Endothelial cell (in vitro differentiated cells): ENCODE measurements around the gene GABRG3. TPM values are rescaled to one million over a fixed set of nuclear protein-coding genes. Genes with fewer than 3 reads are reported as not detected.

Source experiments
- DNase-seq: peaks from one replicate; pipeline ENCODE4 v3.0.0; 2021; ENCODE audit warnings: low spot score
- H3K27ac Mint-ChIP-seq: one replicate; pipeline ENCODE4 v1.8.0; 2021; ENCODE audit warnings: mixed read lengths, inconsistent platforms; ENCODE audit not compliant: unreplicated experiment
- H3K27me3 Mint-ChIP-seq: one replicate; pipeline ENCODE4 v1.8.0; 2021; ENCODE audit warnings: mild to moderate bottlenecking, moderate library complexity, mixed read lengths, inconsistent platforms; ENCODE audit not compliant: unreplicated experiment
- H3K36me3 Mint-ChIP-seq: one replicate; pipeline ENCODE4 v1.8.0; 2021; ENCODE audit warnings: mild to moderate bottlenecking, low read depth, mixed read lengths, inconsistent platforms; ENCODE audit not compliant: unreplicated experiment
- H3K4me1 Mint-ChIP-seq: one replicate; pipeline ENCODE4 v1.8.0; 2021; ENCODE audit warnings: mild to moderate bottlenecking, mixed read lengths, inconsistent platforms; ENCODE audit not compliant: unreplicated experiment
- H3K4me3 Mint-ChIP-seq: one replicate; pipeline ENCODE4 v1.8.0; 2021; ENCODE audit warnings: mild to moderate bottlenecking, mixed read lengths, inconsistent platforms; ENCODE audit not compliant: unreplicated experiment
- H3K9me3 Mint-ChIP-seq: one replicate; pipeline ENCODE4 v1.8.0; 2021; ENCODE audit warnings: mixed read lengths, inconsistent platforms; ENCODE audit not compliant: unreplicated experiment
- CTCF ChIP-seq: fragments of 200-600 bp; sonication (generic); IDR thresholded peaks from one replicate; pipeline ENCODE4 v1.5.0; 2021; ENCODE audit warnings: antibody characterized with exemption; ENCODE audit not compliant: unreplicated experiment
- total RNA-seq: library from RNA; stranded (reverse); fragmentation: NEBNext Ultra II Directional; extraction: Animal tissue kit (Norgen Biotek cat#: 25700); gene quantifications from one replicate; pipeline ENCODE4 v1.2.1, GENCODE V29; 2021; ENCODE audit not compliant: unreplicated experiment

The GABRG3 gene
- total RNA-seq, 1 donor from 2014 or later, result 0.21 TPM

GRCh38 chr15:27429577-27429976, 458.6 kb downstream of the GABRG3 start:
- H3K27ac Mint-ChIP-seq, result no peak overlapping the region
- H3K9me3 Mint-ChIP-seq, result peaks cover 6% of the 10 kb centered on the region
- TF ChIP-seq CTCF, result no peak
- DNase-seq, result no peak
- H3K4me3 Mint-ChIP-seq, result no peak overlapping the region
- no peaks in the 10 kb centered on the region for H3K4me1 Mint-ChIP-seq
- no peaks in the 10 kb centered on the region for H3K27me3 Mint-ChIP-seq
- H3K36me3 Mint-ChIP-seq, result no peaks in the 10 kb centered on the region

- H3K27ac Mint-ChIP-seq, result no peak overlapping the region
- H3K36me3 Mint-ChIP-seq, result no peaks in the 10 kb centered on the region
- DNase-seq, result no peak
- H3K4me1 Mint-ChIP-seq, result no peaks in the 10 kb centered on the region
- H3K9me3 Mint-ChIP-seq, result peaks cover 6% of the 10 kb centered on the region
- no peak for TF ChIP-seq CTCF
- peaks cover 2% of the 10 kb centered on the region for H3K27me3 Mint-ChIP-seq
- no peak overlapping the region for H3K4me3 Mint-ChIP-seq
These were observed 462.6 kb downstream of the GABRG3 start for GRCh38 chr15:27433604-27434003.

- Mint-ChIP-seq H3K36me3 (no peaks in the 10 kb centered on the region), H3K4me1 (no peaks in the 10 kb centered on the region), H3K27me3 (peaks cover 2% of the 10 kb centered on the region), H3K4me3 (no peak overlapping the region), H3K9me3 (no peaks in the 10 kb centered on the region), H3K27ac (no peak overlapping the region)
- TF ChIP-seq CTCF, result no peak
- DNase-seq, result no peak
These were observed 467.7 kb downstream of the GABRG3 start for GRCh38 chr15:27438403-27439375.

- TF ChIP-seq CTCF, result no peak
- H3K27me3 Mint-ChIP-seq, result no peaks in the 10 kb centered on the region
- no peaks in the 10 kb centered on the region for H3K9me3 Mint-ChIP-seq
- no peaks in the 10 kb centered on the region for H3K36me3 Mint-ChIP-seq
- no peak for DNase-seq
- no peaks in the 10 kb centered on the region for H3K4me1 Mint-ChIP-seq
- H3K27ac Mint-ChIP-seq, result no peak overlapping the region
- no peak overlapping the region for H3K4me3 Mint-ChIP-seq
These were observed 470.1 kb downstream of the GABRG3 start for GRCh38 chr15:27441120-27441519.

GRCh38 chr15:27448234-27448633, 477.3 kb downstream of the GABRG3 start:
- Mint-ChIP-seq H3K27me3 (no peaks in the 10 kb centered on the region), H3K27ac (no peak overlapping the region), H3K9me3 (no peaks in the 10 kb centered on the region), H3K36me3 (no peaks in the 10 kb centered on the region), H3K4me1 (no peaks in the 10 kb centered on the region), H3K4me3 (no peak overlapping the region)
- no peak for DNase-seq
- TF ChIP-seq CTCF, result no peak
